ENCODE data around the gene MAG. TPM values are rescaled to one million over a fixed set of nuclear protein-coding genes. Genes with fewer than 3 reads are reported as not detected.

MAG gene
- total RNA-seq, 2 experiments from 2014 or later = not detected

- Histone ChIP-seq H3K27ac (ENCODE audit: low read depth in 1 of 2, low read length in 2 of 2) (no peak overlapping the region), H3K4me1 (ENCODE audit: insufficient read depth, low read length) (peaks cover 30% of the 10 kb centered on the region), H3K27me3 (ENCODE audit: control insufficient read depth in 1 of 2, insufficient read depth in 2 of 2, low read length in 2 of 2) (no peaks in the 10 kb centered on the region), H3K36me3 (ENCODE audit: insufficient read depth, low read length) (peaks cover 8% of the 10 kb centered on the region), H3K9me3 (ENCODE audit: control insufficient read depth in 1 of 2, insufficient read depth in 1 of 2, low read length in 2 of 2) (no peaks in the 10 kb centered on the region), H3K4me3 (ENCODE audit: low read length) (no peak overlapping the region)
- no peaks in the 10 kb centered on the region for H3K9me3 Mint-ChIP-seq
- H3K4me1 Mint-ChIP-seq (ENCODE audit: low read depth) = peaks cover 29% of the 10 kb centered on the region
- no peak overlapping the region for H3K4me3 Mint-ChIP-seq
- TF ChIP-seq CTCF (IDR thresholded peaks at IDR 0.05) = no peak
- H3K36me3 Mint-ChIP-seq (ENCODE audit: low read depth) = peaks cover 14% of the 10 kb centered on the region
- no peaks in the 10 kb centered on the region for H3K27me3 Mint-ChIP-seq
- ATAC-seq (ENCODE audit: poor library complexity) (no peak), DNase-seq (peak in 1 of 14 experiments; percentile 32)
- intact Hi-C loops (cut with DNase I, micrococcal nuclease) = loop anchor here (10.0 kb wide), 2 partner anchors 46 to 454 kb away; partner anchors contain the start of gene KMT2B (in 1 of the 2)
- CTCF ChIA-PET = interaction anchor here (1.4 kb wide), 1 partner anchor 107 kb away, joined by 4 read pairs; the partner anchor contains the start of gene FXYD5
- POLR2A ChIA-PET = interaction anchor here (1.0 to 1.1 kb wide), 2 partner anchors 49 to 50 kb away, joined by 3 read pairs; no protein-coding TSS in a partner anchor
- H3K27ac Mint-ChIP-seq = peak overlapping the region; percentile 27
Measured at GRCh38 chr19:35260694-35261304, 31.2 kb upstream of the MAG start.

GRCh38 chr19:35261356-35262100, 30.4 kb upstream of the MAG start:
- no peak overlapping the region for H3K4me3 Mint-ChIP-seq

More at GRCh38 chr19:35261356-35262100, 30.4 kb upstream of the MAG start:
- Mint-ChIP-seq H3K27ac (peak overlapping the region; percentile 27), H3K9me3 (no peaks in the 10 kb centered on the region), H3K4me1 (ENCODE audit: low read depth) (peaks cover 34% of the 10 kb centered on the region), H3K27me3 (no peaks in the 10 kb centered on the region), H3K36me3 (ENCODE audit: low read depth) (peaks cover 21% of the 10 kb centered on the region)
- intact Hi-C loops (cut with DNase I, micrococcal nuclease) = loop anchor here (10.0 kb wide), 2 partner anchors 47 to 453 kb away; partner anchors contain the start of gene KMT2B (in 1 of the 2)
- TF ChIP-seq CTCF (IDR thresholded peaks at IDR 0.05) = no peak
- no peak for ATAC-seq (ENCODE audit: poor library complexity)
- POLR2A ChIA-PET = interaction anchor here (1.0 to 1.1 kb wide), 2 partner anchors 49 to 50 kb away, joined by 3 read pairs; no protein-coding TSS in a partner anchor
- CTCF ChIA-PET = no interaction called here
- DNase-seq = peak in 1 of 14 experiments; percentile 31
- Histone ChIP-seq H3K27me3 (ENCODE audit: control insufficient read depth in 1 of 2, insufficient read depth in 2 of 2, low read length in 2 of 2) (no peaks in the 10 kb centered on the region), H3K9me3 (ENCODE audit: control insufficient read depth in 1 of 2, insufficient read depth in 1 of 2, low read length in 2 of 2) (no peaks in the 10 kb centered on the region), H3K27ac (ENCODE audit: low read depth in 1 of 2, low read length in 2 of 2) (no peak overlapping the region), H3K4me3 (ENCODE audit: low read length) (no peak overlapping the region), H3K36me3 (ENCODE audit: insufficient read depth, low read length) (peaks cover 12% of the 10 kb centered on the region), H3K4me1 (ENCODE audit: insufficient read depth, low read length) (peaks cover 37% of the 10 kb centered on the region)

Measured in CD4-positive, alpha-beta T cell (primary cell).